NCI-H146 treated with DMSO at 0.1 percent for 48 hours (cell line): ENCODE measurements around the gene GJC3.
"Not testable (repeated sequence)": the region's sequence is repeated elsewhere in the genome, so short reads cannot be mapped to it uniquely, and the experiment has no call there.

Experiments used
- DNase-seq: peaks from one replicate; lab custom pipeline; 2025; ENCODE audit not compliant: unreplicated experiment; lab: John Stamatoyannopoulos, UW

GJC3 gene

DNA sequence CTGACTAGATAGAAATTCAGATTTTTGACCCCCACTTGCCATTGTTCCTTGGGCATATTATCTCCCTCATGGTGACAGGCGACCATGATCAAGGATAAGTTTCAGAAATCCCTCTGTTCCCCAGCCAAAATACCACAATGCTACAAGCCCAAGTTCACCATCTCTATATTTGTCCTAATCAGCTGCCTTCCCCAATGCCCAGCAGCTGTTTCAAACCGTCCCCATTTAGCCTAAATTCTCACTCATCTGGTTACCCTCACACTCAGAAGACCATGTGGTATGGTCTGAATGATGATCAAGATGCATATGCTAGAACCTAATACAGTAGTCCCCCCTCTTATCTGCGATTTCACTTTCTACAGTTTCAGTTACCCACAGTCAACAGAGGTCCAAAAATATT, 956 bp upstream of the GJC3 start:
- no peak for DNase-seq

DNA sequence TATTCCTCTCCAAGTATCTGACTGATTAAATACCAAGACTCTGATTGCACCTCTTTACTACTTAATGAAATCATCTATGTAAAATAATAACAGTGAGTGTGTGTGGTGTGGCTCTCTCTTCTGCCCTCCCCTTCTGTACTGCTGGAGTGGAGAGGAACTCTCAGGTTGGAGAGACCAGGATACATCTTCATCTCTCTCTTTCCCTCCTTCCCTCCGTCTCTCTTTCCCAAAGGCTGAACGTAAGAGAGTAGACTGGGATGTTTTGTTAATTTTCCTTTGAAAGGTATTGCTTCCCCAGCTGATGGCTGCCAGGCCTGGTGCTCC, 272 bp upstream of the GJC3 start:
- DNase-seq: no peak

DNA sequence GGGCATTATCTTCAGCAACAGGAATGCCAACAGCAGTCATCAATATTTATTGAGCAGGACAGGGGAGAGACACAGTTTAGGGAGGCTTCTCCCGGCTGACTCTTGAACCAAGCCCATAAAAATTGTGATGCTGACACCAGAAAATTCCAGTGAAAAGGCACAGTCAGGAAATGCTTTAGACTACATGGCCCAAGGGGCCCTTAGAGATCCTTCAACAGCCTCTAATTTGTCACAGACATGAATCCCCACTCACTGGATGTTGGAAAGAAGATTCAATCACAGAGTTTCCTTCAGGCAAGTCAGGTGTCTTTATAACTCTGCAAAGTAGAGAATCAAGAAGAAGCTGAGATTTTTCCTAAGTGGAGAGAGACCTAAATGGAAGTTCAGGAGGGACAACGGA, 1.2 kb downstream of the GJC3 start:
- DNase-seq: no peak

DNA sequence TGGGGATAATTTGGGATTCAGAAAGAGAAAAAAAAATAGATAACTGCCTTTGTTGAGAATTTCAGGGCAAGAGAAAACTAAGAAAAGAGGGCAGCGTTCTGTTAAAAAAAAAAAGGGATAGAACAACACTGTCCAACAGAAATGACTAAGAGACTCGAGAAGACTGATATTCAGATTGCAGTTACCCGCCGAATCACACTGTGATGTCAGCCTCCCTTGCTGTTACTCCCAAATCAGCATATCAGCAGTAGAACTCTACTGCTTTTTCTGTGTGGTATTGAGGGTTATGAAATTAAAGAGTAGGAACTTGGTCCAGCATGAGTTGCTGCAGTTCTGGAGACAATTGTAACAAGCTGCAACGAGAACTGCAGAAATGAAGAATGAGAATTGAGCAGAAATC, 1.9 kb downstream of the GJC3 start:
- DNase-seq: no peak

DNA sequence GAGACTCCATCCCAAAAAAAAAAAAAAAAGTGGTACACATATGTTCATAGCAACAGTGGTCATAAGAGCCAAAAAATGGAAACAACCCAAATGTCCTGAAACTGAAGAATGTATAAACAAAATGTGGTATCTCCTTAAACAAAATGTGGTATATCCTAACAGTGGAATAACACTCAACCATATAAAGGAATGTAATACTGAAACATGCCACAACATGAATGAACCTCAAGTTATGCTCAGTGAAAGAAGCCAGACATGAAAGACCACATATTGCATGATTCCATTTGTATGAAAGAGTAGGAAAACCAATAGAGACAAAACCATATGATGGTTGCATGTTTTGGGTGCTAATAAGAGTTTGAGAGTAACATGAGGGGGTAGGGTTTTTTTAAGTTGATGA, 3.1 kb downstream of the GJC3 start:
- DNase-seq: no peak

DNA sequence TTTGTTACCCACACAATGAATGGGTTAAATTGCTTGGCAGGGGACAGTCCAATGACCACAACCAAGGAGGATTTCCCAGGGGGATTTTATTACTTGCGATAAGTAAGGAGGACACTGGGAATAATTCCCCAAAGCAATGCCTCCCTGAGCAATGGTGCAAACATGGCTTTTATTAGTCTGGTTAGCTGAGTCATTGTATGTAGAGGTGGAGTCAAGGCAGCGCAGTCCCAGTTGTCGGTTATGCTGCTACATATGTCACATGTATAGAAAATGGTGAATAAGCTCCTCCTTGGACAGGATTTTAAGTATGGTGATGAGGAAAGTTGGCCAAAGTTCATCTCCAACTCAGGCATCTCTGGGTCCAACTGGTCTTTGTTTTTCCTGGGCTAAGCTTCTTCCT, 6.2 kb downstream of the GJC3 start:
- DNase-seq: no peak

DNA sequence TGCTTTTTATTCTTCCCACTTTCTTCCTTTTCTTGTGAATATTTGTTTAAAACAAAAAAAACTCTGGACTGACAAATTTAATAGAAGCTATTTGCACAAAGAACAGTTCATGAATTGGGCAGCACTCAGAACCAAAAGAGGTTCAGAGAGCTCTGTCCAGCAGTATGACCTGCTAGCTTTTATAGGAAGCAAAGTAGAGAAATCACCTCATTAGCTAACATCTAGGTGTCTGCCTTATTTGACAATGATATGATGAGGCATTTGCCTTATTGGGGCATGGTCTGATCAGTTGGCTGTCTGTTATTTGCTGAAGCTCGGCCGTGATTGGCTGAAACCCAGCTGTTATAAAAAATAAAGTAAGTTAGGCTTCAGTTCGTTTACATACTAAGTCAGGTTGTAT, 9.3 kb downstream of the GJC3 start:
- DNase-seq: no peak

DNA sequence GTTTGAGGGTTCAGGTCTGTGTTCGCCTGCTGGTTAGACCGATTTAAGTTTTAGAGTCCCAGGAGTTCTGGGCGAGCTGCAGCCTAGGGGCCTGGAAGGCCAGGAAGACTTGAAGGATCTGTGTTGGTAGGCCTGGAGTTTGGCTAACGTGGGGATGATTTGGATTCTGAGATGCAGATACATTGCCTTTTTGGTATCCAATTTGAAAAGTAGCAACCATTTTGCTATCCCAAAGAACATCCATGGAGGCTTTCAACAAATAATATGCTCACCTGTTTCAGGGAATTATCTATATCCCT, 9.7 kb downstream of the GJC3 start:
- DNase-seq: no peak

DNA sequence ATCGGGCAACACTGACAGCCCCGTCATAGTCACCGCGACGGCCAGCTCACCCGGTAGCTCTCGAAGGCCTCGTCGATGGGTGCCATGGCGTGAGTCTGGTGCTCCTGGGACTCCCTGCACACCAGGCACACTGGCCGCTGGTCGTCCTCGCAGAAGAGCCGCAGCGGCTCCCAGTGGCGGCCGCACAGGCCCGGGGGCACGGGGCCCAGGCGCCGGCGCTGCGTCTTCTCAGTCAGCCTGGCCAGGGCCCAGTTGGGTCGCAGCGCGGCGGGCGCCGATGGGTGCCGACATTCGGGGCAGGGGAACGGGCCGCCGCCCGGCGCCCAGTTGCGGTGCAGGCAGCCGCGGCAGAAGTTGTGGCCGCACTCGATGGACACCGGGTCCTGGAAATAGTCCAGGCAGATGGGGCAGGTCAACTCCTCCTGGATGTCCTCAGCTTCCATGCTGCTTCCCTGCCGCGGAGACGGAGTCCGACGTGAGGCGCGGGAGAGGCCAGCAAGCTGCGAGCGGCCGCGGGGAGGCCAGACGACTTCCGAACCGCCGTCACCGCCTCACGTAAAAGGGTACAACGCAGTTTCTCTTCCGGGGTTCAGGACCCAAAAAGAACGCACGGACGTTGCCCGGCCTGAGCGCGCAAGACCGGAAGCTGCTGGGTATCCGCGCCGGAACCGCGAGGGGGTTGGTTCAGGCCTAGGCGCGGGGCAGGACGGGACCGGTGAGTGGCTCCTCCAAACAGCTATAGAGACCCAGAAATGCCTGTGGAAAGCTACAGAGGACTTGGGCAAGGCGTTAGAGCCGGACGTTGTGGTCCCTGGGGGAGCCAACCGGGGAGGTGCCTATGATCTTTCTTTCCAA, 10.2 kb downstream of the GJC3 start, which contains the start of gene TRIM4:
TRIM4 (minus strand) TSS at position 572 of the 855 bp plus-strand sequence; CDS start at position 443, 129 bp downstream.
- DNase-seq: peak; percentile 76

DNA sequence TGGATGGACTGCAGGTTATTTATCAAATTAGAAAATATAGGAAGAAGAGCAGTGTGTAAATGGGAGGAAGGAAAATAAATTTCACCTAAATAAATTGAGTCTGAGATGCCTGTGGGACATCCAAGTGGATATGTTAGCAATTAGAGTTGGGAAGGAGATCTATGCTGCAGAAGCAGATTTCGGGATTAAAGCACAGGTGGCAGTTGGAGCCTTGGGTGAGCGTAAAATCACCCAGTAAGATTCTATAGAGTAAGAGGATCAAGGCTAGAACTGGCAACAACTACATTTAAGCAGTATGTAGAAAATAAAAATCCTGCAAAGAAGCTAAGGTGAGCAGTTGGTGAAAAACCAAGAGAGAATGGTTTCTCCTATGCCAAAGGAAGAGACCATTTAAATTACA, 18.4 kb downstream of the GJC3 start:
- DNase-seq: no peak

DNA sequence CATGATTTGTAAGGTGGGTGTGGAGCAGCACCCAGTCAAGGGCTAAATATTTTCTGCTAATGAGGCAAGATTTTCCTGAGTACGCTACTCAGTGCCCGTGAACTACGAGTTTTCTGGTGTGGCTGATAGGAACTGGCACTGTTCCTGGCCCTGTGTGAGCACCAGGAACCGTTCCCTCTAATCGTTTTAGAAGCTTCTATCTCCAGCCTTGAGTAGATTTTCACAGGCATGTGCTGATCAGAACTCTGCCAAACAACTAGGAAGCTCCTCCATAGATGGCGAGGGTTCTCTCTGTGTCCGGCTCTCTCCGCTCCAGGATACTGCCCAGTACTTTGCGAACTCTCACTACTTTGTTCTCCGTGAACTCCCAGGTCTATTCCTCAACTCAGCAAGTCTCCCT, 27.8 kb downstream of the GJC3 start:
- no peak for DNase-seq

DNA sequence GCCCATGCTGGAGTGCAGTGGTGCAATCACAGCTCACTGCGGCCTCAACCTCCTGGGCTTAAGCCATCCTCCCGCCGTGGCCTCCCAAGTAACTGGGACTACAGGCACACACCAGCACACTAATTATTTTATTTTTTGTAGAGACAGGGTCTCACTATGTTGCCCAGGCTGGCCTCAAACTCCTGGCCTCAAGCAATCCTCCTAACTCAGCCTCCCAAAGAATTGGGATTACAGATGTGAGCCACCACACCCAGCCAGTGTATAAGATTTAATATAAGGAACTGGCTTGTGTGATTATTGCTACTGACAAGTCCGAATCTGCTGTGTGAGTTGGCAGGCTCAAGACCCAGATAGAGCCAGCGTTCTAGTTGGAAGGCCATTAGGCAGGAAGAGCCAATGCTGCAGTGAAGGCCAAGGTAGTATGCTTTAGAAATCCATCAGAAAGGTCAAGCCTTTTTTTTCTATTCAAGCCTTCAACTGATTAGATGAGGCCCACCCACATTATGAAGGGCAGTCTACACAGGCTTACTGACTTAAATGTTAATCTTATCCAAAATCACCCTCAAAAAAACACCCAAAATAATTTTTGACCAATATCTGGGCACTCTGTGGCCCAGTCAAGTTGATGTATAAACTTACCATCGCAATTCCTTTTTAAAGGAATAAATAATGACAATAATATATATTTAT, 29.4 kb downstream of the GJC3 start:
- no peak for DNase-seq

DNA sequence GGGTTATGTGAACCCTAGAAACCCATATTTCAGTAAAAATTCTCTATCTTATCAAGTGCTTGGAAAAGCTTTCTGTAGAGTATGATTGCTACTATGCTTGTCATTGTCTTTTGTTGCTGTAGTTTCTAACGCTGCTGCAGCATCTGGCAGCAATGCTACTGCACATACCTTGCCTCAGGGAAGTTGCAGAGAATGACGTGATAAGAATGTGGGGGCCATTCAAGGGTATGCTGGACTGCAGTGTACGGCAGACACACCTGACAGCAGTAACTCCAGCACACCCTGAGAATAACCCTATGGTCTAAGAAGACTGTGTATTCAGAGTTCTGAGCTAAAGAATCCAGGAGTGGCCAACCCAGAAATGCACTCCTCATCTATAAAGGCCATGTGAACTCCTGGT, 30.6 kb downstream of the GJC3 start:
- no peak for DNase-seq

DNA sequence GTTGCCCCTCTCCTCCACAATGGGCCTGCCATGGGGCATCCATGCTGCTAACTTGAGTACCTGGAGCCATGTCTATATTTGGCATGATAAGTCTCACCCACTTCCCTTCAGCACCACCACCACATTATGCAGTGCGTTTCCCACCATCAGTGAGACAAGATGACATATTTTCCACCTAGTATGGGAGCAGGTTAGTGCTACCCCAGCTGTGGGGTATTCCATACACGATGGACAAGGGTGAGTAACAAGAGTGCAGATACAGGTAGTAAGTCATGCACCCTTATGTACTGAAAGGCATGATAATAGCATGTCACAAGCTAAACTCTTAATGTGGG, 31.4 kb downstream of the GJC3 start:
- no peak for DNase-seq

DNA sequence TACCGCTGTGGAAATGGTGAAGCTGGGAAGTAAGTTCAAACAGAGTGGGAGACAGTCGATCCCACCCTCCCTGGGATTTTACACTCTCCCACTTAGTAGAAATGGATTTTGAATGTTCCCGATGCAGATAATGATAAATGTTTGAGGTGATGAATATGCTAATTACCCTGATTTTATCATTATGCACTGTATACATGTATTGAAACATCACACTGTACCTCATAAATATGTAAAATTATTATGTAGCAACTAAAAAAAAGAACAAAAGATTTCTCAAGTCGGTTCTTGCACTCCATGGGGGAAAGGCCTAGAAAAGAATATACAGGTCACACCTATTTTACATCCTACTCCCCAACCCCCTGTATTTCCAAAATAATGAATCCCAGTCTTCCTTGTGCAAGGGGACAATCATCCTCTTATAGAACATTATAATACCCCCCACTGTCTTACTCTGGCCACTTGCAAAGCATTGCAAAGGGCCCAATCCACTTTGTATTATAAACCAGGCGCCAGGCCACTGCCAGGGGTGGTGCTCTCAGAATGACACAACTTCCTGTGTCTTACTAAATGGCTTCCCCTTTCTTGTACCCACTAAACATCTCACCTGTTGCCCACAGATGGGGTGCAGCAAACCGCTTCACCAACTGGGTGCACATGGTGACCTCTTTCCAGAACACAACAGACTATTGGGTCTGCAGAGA, 31.9 kb downstream of the GJC3 start:
- DNase-seq: no peak

DNA sequence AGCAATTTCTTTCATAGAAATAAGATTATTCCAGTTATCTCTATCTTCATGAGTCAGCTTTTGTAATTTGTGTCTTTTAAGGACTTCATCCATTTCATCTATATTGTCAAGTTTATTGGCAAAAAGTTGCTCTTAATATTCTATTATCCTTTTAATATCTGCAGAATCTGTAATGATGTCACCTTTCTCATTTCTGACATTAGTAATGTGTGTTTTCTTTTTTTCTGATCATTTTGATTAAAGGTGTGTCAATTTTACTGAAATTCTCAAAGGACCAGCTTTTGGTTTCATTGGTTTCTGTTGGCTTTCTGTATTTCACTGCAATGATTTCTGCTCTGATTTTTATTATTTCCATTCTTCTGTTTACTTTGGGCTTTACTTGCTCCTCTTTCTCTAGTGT, 34.7 kb downstream of the GJC3 start:
- no peak for DNase-seq

DNA sequence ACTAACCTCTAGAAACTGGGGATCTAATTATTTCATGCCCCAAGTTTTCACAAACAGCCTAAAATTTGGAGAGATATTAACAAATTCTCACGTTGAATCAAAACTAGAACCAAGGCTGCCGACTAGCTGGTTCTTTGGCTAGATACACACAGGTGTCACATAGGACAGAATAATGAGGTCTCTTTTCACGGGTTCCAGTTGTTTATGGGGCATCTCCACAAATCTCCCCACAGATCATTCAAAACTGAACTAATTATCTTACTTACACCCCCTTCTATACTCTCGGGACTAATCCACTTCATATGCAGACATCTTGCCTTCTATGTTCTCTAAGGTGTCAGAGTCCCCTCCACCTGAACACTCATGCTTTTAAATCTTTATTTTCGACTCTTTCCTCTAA, 36.1 kb downstream of the GJC3 start:
- DNase-seq: no peak

DNA sequence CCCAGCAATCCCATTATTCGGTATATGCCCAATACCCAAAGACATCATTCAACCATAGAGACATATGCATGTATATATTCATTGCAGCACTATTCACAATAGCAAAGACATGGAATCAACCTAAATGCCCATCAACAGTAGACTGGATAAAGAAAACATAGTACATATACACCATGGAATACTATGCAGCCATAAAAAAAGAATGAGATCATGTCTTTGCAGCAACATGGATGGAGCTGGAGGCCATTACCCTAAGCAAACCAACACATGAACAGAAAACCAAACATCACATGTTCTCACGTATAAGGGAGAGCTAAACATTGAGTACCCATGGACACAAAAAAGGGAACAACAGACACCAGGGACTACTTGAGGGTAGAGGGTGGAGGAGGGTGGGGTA, 39.1 kb downstream of the GJC3 start:
- not testable (repeated sequence) for DNase-seq

DNA sequence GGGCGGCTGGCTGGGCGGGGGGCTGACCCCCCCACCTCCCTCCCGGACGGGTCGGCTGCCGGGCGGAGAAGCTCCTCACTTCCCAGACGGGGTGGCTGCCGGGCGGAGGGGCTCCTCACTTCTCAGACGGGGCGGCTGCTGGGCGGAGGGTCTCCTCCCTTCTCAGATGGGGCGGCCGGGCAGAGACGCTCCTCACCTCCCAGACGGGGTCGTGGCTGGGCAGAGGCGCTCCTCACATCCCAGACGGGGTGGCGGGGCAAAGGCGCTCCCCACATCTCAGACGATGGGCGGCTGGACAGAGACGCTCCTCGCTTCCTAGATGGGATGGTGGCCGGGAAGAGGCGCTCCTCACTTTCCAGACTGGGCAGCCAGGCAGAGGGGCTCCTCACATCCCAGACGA, 41.1 kb downstream of the GJC3 start:
- not testable (repeated sequence) for DNase-seq

DNA sequence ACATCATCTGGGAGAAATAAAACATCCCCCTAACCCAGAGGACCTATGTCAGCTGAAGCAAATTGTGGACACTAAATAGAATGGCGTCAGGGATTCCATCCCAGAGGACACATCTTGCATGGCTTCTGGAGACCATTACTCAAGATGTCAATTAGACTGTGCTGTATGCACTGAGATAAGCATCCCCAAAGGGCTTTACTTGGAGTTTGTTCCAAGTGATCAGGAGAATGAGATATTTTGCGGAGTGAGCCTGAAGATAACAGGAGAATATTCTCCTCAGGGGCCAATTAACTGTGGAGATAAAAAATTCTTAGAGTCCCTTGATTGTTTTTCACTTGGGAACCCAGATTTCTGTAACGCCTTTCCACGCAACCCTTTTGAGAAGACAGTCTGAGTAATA, 48.0 kb downstream of the GJC3 start:
- DNase-seq: no peak

DNA sequence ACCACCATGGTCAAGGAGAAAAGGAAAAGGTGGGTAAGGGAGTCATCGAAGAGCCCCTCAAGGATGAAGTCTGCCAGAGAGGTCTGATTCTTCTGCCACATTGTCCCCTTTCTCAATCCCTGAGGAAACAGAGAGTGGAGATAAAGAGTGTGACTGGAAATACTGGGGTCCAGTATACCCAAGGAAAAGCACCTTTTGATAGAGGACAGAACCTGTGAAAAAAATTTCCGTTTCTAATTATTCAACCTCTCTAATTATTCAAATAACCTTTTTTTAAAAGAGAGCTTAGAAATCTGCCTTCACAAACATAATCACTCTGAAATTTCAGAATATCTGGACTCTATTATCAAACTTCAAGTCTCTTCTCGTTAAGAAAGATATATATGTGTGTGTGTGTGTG, 52.5 kb downstream of the GJC3 start, which contains the start of gene OR2AE1:
OR2AE1 (minus strand) TSS at position 101 of the 400 bp plus-strand sequence; CDS start at position 101, 0 bp downstream.
- no peak for DNase-seq

DNA sequence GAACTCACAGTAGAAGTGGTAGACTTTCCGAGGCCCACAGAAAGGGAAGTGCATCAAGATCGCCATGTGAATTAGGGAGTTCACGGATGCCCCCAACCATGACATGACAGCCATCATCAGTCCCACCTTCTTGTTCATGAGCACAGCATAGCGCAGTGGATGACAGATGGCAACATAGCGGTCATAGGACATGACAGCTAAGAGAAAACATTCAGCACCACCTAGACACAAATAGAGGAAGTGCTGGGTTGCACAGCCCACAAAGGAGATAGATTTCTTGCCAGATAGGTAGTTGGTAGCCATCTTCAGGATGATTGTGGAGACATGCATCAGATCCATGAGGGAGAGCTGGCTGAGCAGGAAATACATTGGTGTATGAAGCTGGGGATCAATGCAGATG, 52.9 kb downstream of the GJC3 start:
- DNase-seq: no peak
